Erythroblast (primary cell): ENCODE results near the gene GTF2F2.

Experiments
- GATA1 ChIP-seq: IDR thresholded peaks from 2 replicates; pipeline ENCODE4 v1.6.1; 2011; ENCODE audit warnings: low read depth, mild to moderate bottlenecking, control low read depth, low read length, moderate library complexity
- POLR2A ChIP-seq: IDR thresholded peaks from 2 replicates; pipeline ENCODE4 v1.6.1; 2011; ENCODE audit warnings: mild to moderate bottlenecking, low read length

GRCh38 chr13:45243077-45243476, 122.8 kb downstream of the GTF2F2 start:
- TF ChIP-seq POLR2A = no peak
- no peak for TF ChIP-seq GATA1
